OCI-LY3 (cell line): Measurements from ENCODE around the gene HDAC4.
A peak's percentile ranks its signal among the peaks of the same experiment; 100 is the strongest.

Experiments
- H2AFZ ChIP-seq: fragments of 200-600, 300-600 bp; shearing (Covaris generic); 2 replicates; pipeline ENCODE4 v1.6.0; 2014; ENCODE audit warnings: antibody characterized with exemption, low read depth, low read length
- H3K27ac ChIP-seq: fragments of 200-600, 300-600 bp; sonication (generic); 2 replicates; pipeline ENCODE4 v1.5.1; 2014; ENCODE audit warnings: mild to moderate bottlenecking, low read length, moderate library complexity, mixed read lengths
- H3K27me3 ChIP-seq: fragments of 200-600, 300-600 bp; sonication (generic); 2 replicates; pipeline ENCODE4 v1.6.1; 2014; ENCODE audit warnings: low read depth, low read length, mixed read lengths
- H3K36me3 ChIP-seq: fragments of 200-600, 300-600 bp; sonication (generic); replicated peaks from 2 replicates; pipeline ENCODE3; 2014; ENCODE audit warnings: low read depth, low read length, mixed read lengths
- H3K4me1 ChIP-seq: fragments of 300-600, 200-600 bp; sonication (generic); 2 replicates; pipeline ENCODE4 v1.6.1; 2014; ENCODE audit warnings: low read length, mixed read lengths
- H3K4me2 ChIP-seq: fragments of 200-600, 300-600 bp; sonication (generic); 2 replicates; pipeline ENCODE4 v1.6.1; 2014; ENCODE audit warnings: low read length, mixed read lengths
- H3K4me3 ChIP-seq: fragments of 300-600, 200-600 bp; sonication (generic); 2 replicates; pipeline ENCODE4 v1.5.1; 2014; ENCODE audit warnings: antibody characterized with exemption, mild to moderate bottlenecking, low read length, moderate library complexity
- H3K79me2 ChIP-seq: fragments of 300-600, 200-600 bp; shearing (Covaris generic); 2 replicates; pipeline ENCODE4 v1.6.1; 2014; ENCODE audit warnings: mild to moderate bottlenecking, low read length, mixed read lengths
- H3K9ac ChIP-seq: fragments of 300-600, 200-600 bp; shearing (Covaris generic); 2 replicates; pipeline ENCODE4 v1.6.0; 2014; ENCODE audit warnings: mild to moderate bottlenecking, low read length, moderate library complexity
- H3K9me3 ChIP-seq: fragments of 200-600, 300-600 bp; shearing (Covaris generic); 2 replicates; pipeline ENCODE4 v1.6.1; 2014; ENCODE audit warnings: low read length, mixed read lengths; ENCODE audit not compliant: insufficient read depth
- H4K20me1 ChIP-seq: fragments of 200-600, 300-600 bp; sonication (generic); 2 replicates; pipeline ENCODE4 v1.6.1; 2016; ENCODE audit warnings: low read length, mixed read lengths; ENCODE audit not compliant: insufficient read depth
- EZH2phosphoT487 ChIP-seq: fragments of 200-600 bp; shearing (Covaris generic); IDR thresholded peaks from 2 replicates; pipeline ENCODE4 v1.6.1; 2018; ENCODE audit warnings: antibody characterized with exemption, mixed run types, low read depth
- TF ChIP-seq, protein P1 (sequence below): fragments of 200-600, 300-600 bp; sonication (generic); IDR thresholded peaks from 2 replicates; pipeline ENCODE4 v1.5.1; 2014; ENCODE audit warnings: antibody characterized with exemption, low read length, low read depth

HDAC4 gene

GRCh38 chr2:239220341-239220740 is 180.5 kb downstream of the HDAC4 start:
- Histone ChIP-seq H3K4me3 (no peak overlapping the region), H2AFZ (no peak overlapping the region), H3K4me2 (no peak overlapping the region), H3K4me1 (peaks cover 7% of the 10 kb centered on the region), H3K27me3 (no peaks in the 10 kb centered on the region), H3K9ac (no peak overlapping the region), H3K36me3 (no peaks in the 10 kb centered on the region), H4K20me1 (no peaks in the 10 kb centered on the region), H3K27ac (no peak overlapping the region), H3K9me3 (no peaks in the 10 kb centered on the region), H3K79me2 (no peaks in the 10 kb centered on the region; the same call in 1 of the 2 replicates)
- TF ChIP-seq, protein P1, sequence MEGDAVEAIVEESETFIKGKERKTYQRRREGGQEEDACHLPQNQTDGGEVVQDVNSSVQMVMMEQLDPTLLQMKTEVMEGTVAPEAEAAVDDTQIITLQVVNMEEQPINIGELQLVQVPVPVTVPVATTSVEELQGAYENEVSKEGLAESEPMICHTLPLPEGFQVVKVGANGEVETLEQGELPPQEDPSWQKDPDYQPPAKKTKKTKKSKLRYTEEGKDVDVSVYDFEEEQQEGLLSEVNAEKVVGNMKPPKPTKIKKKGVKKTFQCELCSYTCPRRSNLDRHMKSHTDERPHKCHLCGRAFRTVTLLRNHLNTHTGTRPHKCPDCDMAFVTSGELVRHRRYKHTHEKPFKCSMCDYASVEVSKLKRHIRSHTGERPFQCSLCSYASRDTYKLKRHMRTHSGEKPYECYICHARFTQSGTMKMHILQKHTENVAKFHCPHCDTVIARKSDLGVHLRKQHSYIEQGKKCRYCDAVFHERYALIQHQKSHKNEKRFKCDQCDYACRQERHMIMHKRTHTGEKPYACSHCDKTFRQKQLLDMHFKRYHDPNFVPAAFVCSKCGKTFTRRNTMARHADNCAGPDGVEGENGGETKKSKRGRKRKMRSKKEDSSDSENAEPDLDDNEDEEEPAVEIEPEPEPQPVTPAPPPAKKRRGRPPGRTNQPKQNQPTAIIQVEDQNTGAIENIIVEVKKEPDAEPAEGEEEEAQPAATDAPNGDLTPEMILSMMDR: no peak
- TF ChIP-seq EZH2phosphoT487: no peak

GRCh38 chr2:239216614-239217273 is 184.1 kb downstream of the HDAC4 start:
- no peak overlapping the region for H3K27ac ChIP-seq
- H3K4me2 ChIP-seq: peak overlapping the region; percentile 16
- peaks cover 7% of the 10 kb centered on the region for H3K4me1 ChIP-seq
- H3K27me3 ChIP-seq: no peaks in the 10 kb centered on the region
- H4K20me1 ChIP-seq: no peaks in the 10 kb centered on the region
- TF ChIP-seq, protein P1: no peak
- H3K9ac ChIP-seq: no peak overlapping the region
- no peak overlapping the region for H2AFZ ChIP-seq
- H3K9me3 ChIP-seq: no peaks in the 10 kb centered on the region
- no peak overlapping the region for H3K4me3 ChIP-seq
- H3K79me2 ChIP-seq: no peaks in the 10 kb centered on the region; the same call in 1 of the 2 replicates
- no peaks in the 10 kb centered on the region for H3K36me3 ChIP-seq

DNA sequence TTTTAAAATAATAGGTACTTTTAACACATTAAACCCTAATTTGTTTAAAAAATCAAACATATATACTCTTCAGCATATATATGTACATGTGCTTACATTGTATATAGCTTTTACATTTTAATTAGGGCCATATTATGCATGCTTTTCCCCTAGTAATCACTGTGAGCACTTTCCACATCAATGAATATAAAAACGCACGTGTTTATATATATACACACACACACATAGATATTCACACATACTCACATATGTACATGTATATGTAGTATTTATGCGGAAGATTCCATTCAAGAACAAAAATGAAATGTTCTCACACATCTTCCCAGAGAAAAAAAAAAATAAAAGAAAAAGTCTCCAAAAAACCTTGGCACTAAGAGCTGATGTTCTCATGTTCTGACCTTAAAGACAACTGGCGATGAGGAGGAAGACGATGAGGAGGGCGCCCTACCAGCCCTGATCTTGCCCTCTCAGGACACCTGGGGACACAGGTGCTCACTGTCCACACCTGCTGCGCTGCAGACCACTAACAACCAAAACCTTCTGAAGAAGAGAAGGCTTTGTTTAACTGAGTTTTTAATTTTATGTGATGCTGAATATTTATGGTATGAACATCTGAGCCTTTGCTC is 184.7 kb downstream of the HDAC4 start:
- H3K9ac ChIP-seq: no peak overlapping the region
- H3K9me3 ChIP-seq: no peaks in the 10 kb centered on the region
- no peak overlapping the region for H3K27ac ChIP-seq
- H3K27me3 ChIP-seq: no peaks in the 10 kb centered on the region
- H3K79me2 ChIP-seq: no peaks in the 10 kb centered on the region; the same call in 1 of the 2 replicates
- no peaks in the 10 kb centered on the region for H3K36me3 ChIP-seq
- no peak overlapping the region; the same call in 1 of the 2 replicates for H3K4me2 ChIP-seq
- H3K4me3 ChIP-seq: no peak overlapping the region
- TF ChIP-seq EZH2phosphoT487: no peak
- TF ChIP-seq, protein P1: no peak
- no peaks in the 10 kb centered on the region for H4K20me1 ChIP-seq
- no peak overlapping the region for H2AFZ ChIP-seq
- peaks cover 7% of the 10 kb centered on the region for H3K4me1 ChIP-seq

DNA sequence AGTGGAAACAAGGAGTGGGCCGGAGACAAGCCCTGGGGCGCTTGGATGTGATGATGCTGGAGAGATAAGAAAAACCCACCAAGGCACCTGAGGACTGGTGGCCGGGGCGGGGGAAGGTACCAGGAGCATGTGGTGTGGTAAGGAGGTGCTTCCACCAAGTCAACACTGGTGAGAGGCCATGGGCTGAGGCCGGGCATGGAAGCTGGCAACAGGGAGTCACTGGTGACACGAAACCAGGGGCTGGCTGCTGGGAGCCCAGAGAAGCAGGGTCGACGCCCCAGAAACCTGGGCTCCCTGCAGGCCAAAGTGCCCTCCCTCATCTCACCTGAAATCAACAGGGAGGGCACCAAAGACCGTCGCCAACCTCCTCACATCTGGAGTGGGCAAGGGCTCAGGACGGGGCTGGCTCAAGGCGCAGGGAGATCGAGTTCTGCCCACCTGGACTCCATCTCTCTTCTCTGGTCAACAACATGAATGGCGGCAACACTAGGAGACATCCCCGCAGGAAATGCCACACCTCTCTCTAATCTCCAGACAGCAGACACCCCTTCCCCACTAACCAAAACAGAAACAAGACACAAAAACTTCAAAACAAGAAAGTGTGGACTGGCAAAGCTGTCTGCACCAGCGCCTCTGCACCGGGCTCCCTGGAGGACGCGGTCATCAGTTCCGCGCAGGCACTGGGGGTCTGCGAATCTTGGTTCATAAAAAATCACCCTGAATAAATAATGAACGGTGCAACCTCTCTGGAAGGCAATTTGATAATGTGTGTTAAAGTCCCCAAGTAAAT is 185.5 kb downstream of the HDAC4 start:
- no peaks in the 10 kb centered on the region for H4K20me1 ChIP-seq
- no peaks in the 10 kb centered on the region for H3K9me3 ChIP-seq
- H3K27me3 ChIP-seq: no peaks in the 10 kb centered on the region
- H2AFZ ChIP-seq: no peak overlapping the region
- no peak overlapping the region for H3K4me2 ChIP-seq
- H3K9ac ChIP-seq: no peak overlapping the region
- no peak for TF ChIP-seq EZH2phosphoT487
- TF ChIP-seq, protein P1: no peak
- peaks cover 7% of the 10 kb centered on the region for H3K4me1 ChIP-seq
- H3K36me3 ChIP-seq: no peaks in the 10 kb centered on the region
- H3K79me2 ChIP-seq: no peaks in the 10 kb centered on the region; the same call in 1 of the 2 replicates
- no peak overlapping the region for H3K27ac ChIP-seq
- H3K4me3 ChIP-seq: no peak overlapping the region
